ENCODE measurements around the gene CLDN25. TPM values are rescaled to one million over a fixed set of nuclear protein-coding genes. Genes with fewer than 3 reads are reported as not detected.
A peak's percentile ranks its signal among the peaks of the same experiment; 100 is the strongest.
"Not testable (repeated sequence)": the region's sequence is repeated elsewhere in the genome, so short reads cannot be mapped to it uniquely, and the experiment has no call there.

Gene CLDN25
- total RNA-seq, 6 experiments from 2014 or later = not detected

GRCh38 chr11:113774174-113774503 is 5.5 kb upstream of the CLDN25 start:
- H3K27ac Mint-ChIP-seq = peak overlapping the region; percentile 96

GRCh38 chr11:113778111-113778910 is 1.3 kb upstream of the CLDN25 start:
- Mint-ChIP-seq H3K4me1 (ENCODE audit: low read depth) (peaks cover 15% of the 10 kb centered on the region), H3K27me3 (ENCODE audit: insufficient read depth) (peaks cover 11% of the 10 kb centered on the region), H3K27ac (peak overlapping the region; percentile 14; the same call in 1 of the 2 replicates), H3K9me3 (no peaks in the 10 kb centered on the region), H3K4me3 (peak overlapping the region; percentile 79), H3K36me3 (ENCODE audit: low read depth) (peaks cover 2% of the 10 kb centered on the region; the same call in 1 of the 2 replicates)
- TF ChIP-seq CTCF (IDR thresholded peaks at IDR 0.05) = no peak
- peak; percentile 79 for DNase-seq

More at GRCh38 chr11:113774174-113774503, 5.5 kb upstream of the CLDN25 start:
- H3K27me3 Mint-ChIP-seq (ENCODE audit: insufficient read depth) = peaks cover 6% of the 10 kb centered on the region
- H3K9me3 Mint-ChIP-seq = no peaks in the 10 kb centered on the region
- TF ChIP-seq CTCF (IDR thresholded peaks at IDR 0.05) = peak; percentile 51
- peak overlapping the region; percentile 100 for H3K4me3 Mint-ChIP-seq
- DNase-seq = no peak
- H3K4me1 Mint-ChIP-seq (ENCODE audit: low read depth) = peaks cover 32% of the 10 kb centered on the region
- H3K36me3 Mint-ChIP-seq (ENCODE audit: low read depth) = peaks cover 13% of the 10 kb centered on the region; the same call in 1 of the 2 replicates

- Mint-ChIP-seq H3K27ac (no peak overlapping the region), H3K9me3 (no peaks in the 10 kb centered on the region), H3K27me3 (ENCODE audit: insufficient read depth) (peaks cover 23% of the 10 kb centered on the region), H3K36me3 (ENCODE audit: low read depth) (no peaks in the 10 kb centered on the region), H3K4me3 (no peak overlapping the region), H3K4me1 (ENCODE audit: low read depth) (peaks cover 8% of the 10 kb centered on the region)
- DNase-seq = no peak
- TF ChIP-seq CTCF (IDR thresholded peaks at IDR 0.05) = no peak
These were observed 2.1 kb downstream of the CLDN25 start for GRCh38 chr11:113781682-113782081.

- TF ChIP-seq CTCF (IDR thresholded peaks at IDR 0.05) = no peak
- Mint-ChIP-seq H3K9me3 (no peaks in the 10 kb centered on the region), H3K27ac (no peak overlapping the region), H3K27me3 (ENCODE audit: insufficient read depth) (peaks cover 23% of the 10 kb centered on the region), H3K36me3 (ENCODE audit: low read depth) (no peaks in the 10 kb centered on the region), H3K4me1 (ENCODE audit: low read depth) (peaks cover 8% of the 10 kb centered on the region), H3K4me3 (no peak overlapping the region)
- DNase-seq = no peak
These were observed 2.5 kb downstream of the CLDN25 start for GRCh38 chr11:113782134-113782533.

- H3K27ac Mint-ChIP-seq; H3K9me3 Mint-ChIP-seq; H3K4me3 Mint-ChIP-seq; H3K4me1 Mint-ChIP-seq (ENCODE audit: low read depth); H3K36me3 Mint-ChIP-seq (ENCODE audit: low read depth); DNase-seq: not testable (repeated sequence)
- H3K27me3 Mint-ChIP-seq (ENCODE audit: insufficient read depth) = peaks cover 18% of the 10 kb centered on the region
These were observed 9.4 kb downstream of the CLDN25 start for GRCh38 chr11:113789016-113789415.

GRCh38 chr11:113789675-113790320 is 10.2 kb downstream of the CLDN25 start:
- DNase-seq = no peak
- Mint-ChIP-seq H3K4me1 (ENCODE audit: low read depth) (no peaks in the 10 kb centered on the region), H3K27ac (no peak overlapping the region), H3K36me3 (ENCODE audit: low read depth) (no peaks in the 10 kb centered on the region), H3K9me3 (no peaks in the 10 kb centered on the region), H3K27me3 (ENCODE audit: insufficient read depth) (peaks cover 10% of the 10 kb centered on the region), H3K4me3 (no peak overlapping the region)
- TF ChIP-seq CTCF (IDR thresholded peaks at IDR 0.05) = no peak

Measured in HFFc6 (cell line).